HEK293 (cell line): ENCODE measurements around the gene ADM5.

Source experiments
- FEZF1 ChIP-seq: fragments of 450-650 bp; formaldehyde crosslinking; IDR thresholded peaks from 2 replicates; pipeline ENCODE4 v1.5.1; 2016; ENCODE audit warnings: missing biosample characterization, missing genetic modification characterization
- HIC1 ChIP-seq: fragments of 450-650 bp; formaldehyde crosslinking; IDR thresholded peaks from 2 replicates; pipeline ENCODE4 v1.5.1; 2016; ENCODE audit warnings: missing biosample characterization, missing genetic modification characterization
- INSM2 ChIP-seq: fragments of 450-650 bp; formaldehyde crosslinking; IDR thresholded peaks from 2 replicates; pipeline ENCODE4 v1.5.1; 2016; ENCODE audit warnings: missing biosample characterization, missing genetic modification characterization
- PBX3 ChIP-seq: sonication (generic); formaldehyde crosslinking; IDR thresholded peaks from 2 replicates; pipeline ENCODE4 v1.8.1; 2022; ENCODE audit warnings: mild to moderate bottlenecking, moderate library complexity, missing genetic modification reagents
- PRDM2 ChIP-seq: fragments of 450-650 bp; formaldehyde crosslinking; IDR thresholded peaks from 2 replicates; pipeline ENCODE4 v1.5.1; 2016; ENCODE audit warnings: missing biosample characterization, missing genetic modification characterization, borderline replicate concordance
- ZBTB26 ChIP-seq: fragments of 450-650 bp; formaldehyde crosslinking; optimal IDR thresholded peaks from 2 replicates; pipeline ENCODE3; 2016; ENCODE audit warnings: missing biosample characterization, mild to moderate bottlenecking, missing genetic modification characterization
- ZBTB6 ChIP-seq: fragments of 450-650 bp; formaldehyde crosslinking; IDR thresholded peaks from 2 replicates; pipeline ENCODE4 v1.5.1; 2017; ENCODE audit warnings: missing biosample characterization, missing genetic modification characterization
- ZBTB7A ChIP-seq: fragments of 450-650 bp; formaldehyde crosslinking; IDR thresholded peaks from 2 replicates; pipeline ENCODE4 v1.5.1; 2016; ENCODE audit warnings: low read depth, missing biosample characterization, missing genetic modification characterization
- ZFP37 ChIP-seq: fragments of 450-650 bp; formaldehyde crosslinking; IDR thresholded peaks from 2 replicates; pipeline ENCODE4 v1.5.1; 2016; ENCODE audit warnings: missing biosample characterization, missing genetic modification characterization
- ZFP41 ChIP-seq: fragments of 450-650 bp; formaldehyde crosslinking; IDR thresholded peaks from 2 replicates; pipeline ENCODE4 v1.5.1; 2016; ENCODE audit warnings: missing biosample characterization, missing genetic modification characterization, borderline replicate concordance
- ZNF132 ChIP-seq: fragments of 450-650 bp; formaldehyde crosslinking; IDR thresholded peaks from 2 replicates; pipeline ENCODE4 v1.5.1; 2017; ENCODE audit warnings: missing biosample characterization, missing genetic modification characterization, borderline replicate concordance
- ZNF214 ChIP-seq: fragments of 450-650 bp; formaldehyde crosslinking; IDR thresholded peaks from 2 replicates; pipeline ENCODE4 v1.5.1; 2017; ENCODE audit warnings: missing biosample characterization, mild to moderate bottlenecking, missing genetic modification characterization, borderline replicate concordance
- ZNF248 ChIP-seq: fragments of 450-650 bp; formaldehyde crosslinking; IDR thresholded peaks from 2 replicates; pipeline ENCODE4 v1.5.1; 2017; ENCODE audit warnings: missing biosample characterization, missing genetic modification characterization
- ZNF292 ChIP-seq: fragments of 450-650 bp; formaldehyde crosslinking; IDR thresholded peaks from 2 replicates; pipeline ENCODE4 v1.5.1; 2016; ENCODE audit warnings: low read depth, missing biosample characterization, missing genetic modification characterization, borderline replicate concordance
- ZNF362 ChIP-seq: fragments of 450-650 bp; formaldehyde crosslinking; IDR thresholded peaks from 2 replicates; pipeline ENCODE4 v1.5.1; 2016; ENCODE audit warnings: missing biosample characterization, missing genetic modification characterization
- ZNF398 ChIP-seq: fragments of 450-650 bp; formaldehyde crosslinking; IDR thresholded peaks from 2 replicates; pipeline ENCODE4 v1.5.1; 2017; ENCODE audit warnings: missing biosample characterization, missing genetic modification characterization
- ZNF48 ChIP-seq: fragments of 450-650 bp; formaldehyde crosslinking; IDR thresholded peaks from 2 replicates; pipeline ENCODE4 v1.5.1; 2016; ENCODE audit warnings: missing biosample characterization, missing genetic modification characterization
- ZNF488 ChIP-seq: fragments of 450-650 bp; formaldehyde crosslinking; IDR thresholded peaks from 2 replicates; pipeline ENCODE4 v1.5.1; 2016; ENCODE audit warnings: missing biosample characterization, missing genetic modification characterization

ADM5 gene

GRCh38 chr19:49678985-49679770 is 10.2 kb upstream of the ADM5 start (continued):
- TF ChIP-seq PRDM2 = no peak
- TF ChIP-seq ZNF248 (tag by site-specific recombination) = no peak
- peak; percentile 7; the same call in 1 of the 2 replicates for TF ChIP-seq ZNF398 (tag by site-specific recombination)
- no peak for TF ChIP-seq INSM2 (tag by site-specific recombination)
- no peak for TF ChIP-seq ZNF292 (tag by site-specific recombination)
- no peak for TF ChIP-seq ZNF48
- no peak for TF ChIP-seq ZBTB7A (tag by site-specific recombination)
- no peak for TF ChIP-seq ZNF488 (tag by site-specific recombination)
- no peak for TF ChIP-seq ZNF132 (tag by site-specific recombination)
- TF ChIP-seq HIC1 (tag by site-specific recombination) = peak; percentile 84
- no peak for TF ChIP-seq PBX3 (CRISPR knock-in tag)
- TF ChIP-seq ZFP37 = no peak
- TF ChIP-seq ZNF214 = no peak
- no peak for TF ChIP-seq ZNF362 (tag by site-specific recombination)
- no peak for TF ChIP-seq ZBTB26
- no peak for TF ChIP-seq ZFP41 (tag by site-specific recombination)
- no peak for TF ChIP-seq ZBTB6 (tag by site-specific recombination)
- no peak for TF ChIP-seq FEZF1 (tag by site-specific recombination)
